ENCODE results near the gene CYP27B1. TPM values are rescaled to one million over a fixed set of nuclear protein-coding genes. Genes with fewer than 3 reads are reported as not detected.
A peak's percentile ranks its signal among the peaks of the same experiment; 100 is the strongest.

CYP27B1 gene
- total RNA-seq, 1 donor, result 1.3 TPM

GRCh38 chr12:57763881-57764661 lies 2.8 kb downstream of the CYP27B1 start:
- Histone ChIP-seq H3K9me3 (ENCODE audit: low read depth, low read length) (no peaks in the 10 kb centered on the region), H3K4me1 (ENCODE audit: insufficient read depth, low read length) (peaks cover 28% of the 10 kb centered on the region), H3K27me3 (ENCODE audit: insufficient read depth, low read length) (peaks cover 39% of the 10 kb centered on the region), H3K4me3 (ENCODE audit: low read length) (no peak overlapping the region)

DNA sequence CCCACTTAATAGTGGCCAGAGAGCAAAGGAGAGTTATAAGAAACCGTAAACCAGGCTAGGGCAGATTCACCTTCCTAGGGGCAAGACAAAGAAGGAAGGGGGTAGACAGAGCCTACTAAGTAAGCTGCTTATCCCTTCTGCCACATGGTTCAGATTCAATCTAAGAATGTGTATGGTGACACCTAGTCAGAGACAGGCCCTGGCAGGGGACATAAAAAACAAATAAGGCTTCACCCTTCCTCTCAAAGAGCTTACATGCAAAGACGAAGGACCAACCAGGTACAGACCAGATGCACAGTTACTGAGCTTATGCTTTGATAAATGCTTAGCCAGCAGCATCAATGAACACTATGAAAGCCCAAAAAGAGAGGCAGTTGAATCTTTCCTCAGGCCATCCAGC lies 4.4 kb downstream of the CYP27B1 start:
- peaks cover 37% of the 10 kb centered on the region for H3K27me3 ChIP-seq (ENCODE audit: insufficient read depth, low read length)
- H3K4me1 ChIP-seq (ENCODE audit: insufficient read depth, low read length), result peaks cover 28% of the 10 kb centered on the region
- no peak overlapping the region for H3K4me3 ChIP-seq (ENCODE audit: low read length)
- no peaks in the 10 kb centered on the region for H3K9me3 ChIP-seq (ENCODE audit: low read depth, low read length)

DNA sequence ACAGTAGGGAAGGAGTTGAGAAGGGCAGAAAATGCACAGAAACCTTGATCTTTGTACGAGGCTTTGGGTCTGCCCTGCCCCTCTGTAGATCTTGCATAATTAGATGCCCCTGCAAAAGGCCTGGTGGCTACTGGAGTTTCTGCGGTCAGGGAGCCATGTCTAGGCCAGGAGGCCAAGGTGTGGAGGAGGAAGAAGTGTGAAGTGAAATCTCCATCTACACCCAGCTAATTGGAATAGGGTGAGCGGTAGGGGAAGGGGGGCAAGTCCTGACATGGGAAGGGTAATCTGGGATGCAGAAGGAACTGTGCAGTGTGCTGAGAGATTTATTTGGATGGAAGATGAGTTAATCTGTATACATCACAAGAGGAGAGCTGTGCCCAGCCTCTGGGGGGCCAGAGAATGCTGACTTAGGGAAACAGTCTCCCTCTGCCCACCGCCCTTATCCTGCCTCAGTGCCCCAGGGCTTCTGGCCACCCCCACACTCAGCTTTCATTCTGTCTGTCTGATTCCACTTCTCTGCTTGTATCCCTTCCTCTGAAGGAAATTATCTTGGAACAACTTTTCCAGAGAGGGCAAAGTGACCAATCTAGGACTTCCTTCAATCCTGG lies 5.4 kb downstream of the CYP27B1 start:
- Histone ChIP-seq H3K4me3 (ENCODE audit: low read length) (no peak overlapping the region), H3K27me3 (ENCODE audit: insufficient read depth, low read length) (peaks cover 27% of the 10 kb centered on the region), H3K4me1 (ENCODE audit: insufficient read depth, low read length) (peaks cover 32% of the 10 kb centered on the region)

GRCh38 chr12:57760347-57760982 lies 6.4 kb downstream of the CYP27B1 start:
- H3K4me3 ChIP-seq (ENCODE audit: low read length), result no peak overlapping the region
- peaks cover 17% of the 10 kb centered on the region for H3K27me3 ChIP-seq (ENCODE audit: insufficient read depth, low read length)
- H3K4me1 ChIP-seq (ENCODE audit: insufficient read depth, low read length), result peaks cover 31% of the 10 kb centered on the region
- no peaks in the 10 kb centered on the region for H3K9me3 ChIP-seq (ENCODE audit: low read depth, low read length)

More for the DNA sequence above, 5.4 kb downstream of the CYP27B1 start:
- H3K9me3 ChIP-seq (ENCODE audit: low read depth, low read length), result no peaks in the 10 kb centered on the region

GRCh38 chr12:57759360-57759980 lies 7.4 kb downstream of the CYP27B1 start:
- peaks cover 7% of the 10 kb centered on the region for H3K27me3 ChIP-seq (ENCODE audit: insufficient read depth, low read length)
- peaks cover 23% of the 10 kb centered on the region for H3K4me1 ChIP-seq (ENCODE audit: insufficient read depth, low read length)
- H3K4me3 ChIP-seq (ENCODE audit: low read length), result no peak overlapping the region
- no peaks in the 10 kb centered on the region for H3K9me3 ChIP-seq (ENCODE audit: low read depth, low read length)

DNA sequence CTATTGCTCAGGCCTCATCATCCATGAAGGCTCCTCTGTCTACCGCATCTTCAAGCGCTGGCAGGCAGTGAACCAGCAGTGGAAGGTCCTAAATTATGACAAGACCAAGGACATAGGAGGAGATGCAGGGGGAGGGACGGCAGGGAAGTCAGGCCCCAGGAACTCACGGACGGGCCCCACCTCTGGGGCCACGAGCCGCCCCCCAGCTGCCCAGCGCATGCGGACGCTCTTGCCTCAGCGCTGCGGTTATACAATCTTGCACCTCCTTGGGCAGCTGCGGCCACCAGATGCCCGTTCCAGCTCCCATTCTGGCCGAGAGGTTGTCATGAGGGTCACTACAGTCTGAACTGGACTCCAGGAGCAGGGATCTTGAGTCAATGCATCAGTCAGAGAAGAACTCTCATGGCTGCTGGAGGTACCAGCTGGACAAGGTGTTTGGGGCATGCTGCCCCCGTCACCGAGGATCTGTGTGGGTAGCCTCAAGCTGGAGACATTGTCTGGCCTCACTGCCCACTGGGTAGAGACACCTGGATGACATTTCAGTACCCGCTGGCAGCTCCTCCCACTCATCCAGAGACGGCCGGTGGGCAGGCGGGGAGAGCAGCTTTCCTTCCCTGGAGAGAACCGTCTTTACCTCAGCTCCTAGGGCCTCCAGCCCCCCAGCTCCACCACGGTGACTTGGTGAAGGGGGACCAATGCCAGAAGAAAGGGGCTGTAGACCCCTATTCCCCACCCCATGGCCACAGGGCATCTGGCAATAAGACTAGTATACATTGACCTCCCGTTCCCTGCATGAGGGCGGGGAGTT lies 8.1 kb downstream of the CYP27B1 start:
- Histone ChIP-seq H3K4me3 (ENCODE audit: low read length) (no peak overlapping the region), H3K27me3 (ENCODE audit: insufficient read depth, low read length) (no peaks in the 10 kb centered on the region), H3K4me1 (ENCODE audit: insufficient read depth, low read length) (peaks cover 28% of the 10 kb centered on the region), H3K9me3 (ENCODE audit: low read depth, low read length) (no peaks in the 10 kb centered on the region)

- H3K9me3 ChIP-seq (ENCODE audit: low read depth, low read length), result no peaks in the 10 kb centered on the region
- peaks cover 36% of the 10 kb centered on the region for H3K4me1 ChIP-seq (ENCODE audit: insufficient read depth, low read length)
- H3K27me3 ChIP-seq (ENCODE audit: insufficient read depth, low read length), result no peaks in the 10 kb centered on the region
- no peak overlapping the region for H3K4me3 ChIP-seq (ENCODE audit: low read length)
Measured at GRCh38 chr12:57757771-57758170, 9.1 kb downstream of the CYP27B1 start.

GRCh38 chr12:57756406-57757341 lies 10.2 kb downstream of the CYP27B1 start:
- no peaks in the 10 kb centered on the region for H3K27me3 ChIP-seq (ENCODE audit: insufficient read depth, low read length)
- H3K9me3 ChIP-seq (ENCODE audit: low read depth, low read length), result no peaks in the 10 kb centered on the region
- peaks cover 45% of the 10 kb centered on the region for H3K4me1 ChIP-seq (ENCODE audit: insufficient read depth, low read length)
- H3K4me3 ChIP-seq (ENCODE audit: low read length), result peak overlapping the region; percentile 49

DNA sequence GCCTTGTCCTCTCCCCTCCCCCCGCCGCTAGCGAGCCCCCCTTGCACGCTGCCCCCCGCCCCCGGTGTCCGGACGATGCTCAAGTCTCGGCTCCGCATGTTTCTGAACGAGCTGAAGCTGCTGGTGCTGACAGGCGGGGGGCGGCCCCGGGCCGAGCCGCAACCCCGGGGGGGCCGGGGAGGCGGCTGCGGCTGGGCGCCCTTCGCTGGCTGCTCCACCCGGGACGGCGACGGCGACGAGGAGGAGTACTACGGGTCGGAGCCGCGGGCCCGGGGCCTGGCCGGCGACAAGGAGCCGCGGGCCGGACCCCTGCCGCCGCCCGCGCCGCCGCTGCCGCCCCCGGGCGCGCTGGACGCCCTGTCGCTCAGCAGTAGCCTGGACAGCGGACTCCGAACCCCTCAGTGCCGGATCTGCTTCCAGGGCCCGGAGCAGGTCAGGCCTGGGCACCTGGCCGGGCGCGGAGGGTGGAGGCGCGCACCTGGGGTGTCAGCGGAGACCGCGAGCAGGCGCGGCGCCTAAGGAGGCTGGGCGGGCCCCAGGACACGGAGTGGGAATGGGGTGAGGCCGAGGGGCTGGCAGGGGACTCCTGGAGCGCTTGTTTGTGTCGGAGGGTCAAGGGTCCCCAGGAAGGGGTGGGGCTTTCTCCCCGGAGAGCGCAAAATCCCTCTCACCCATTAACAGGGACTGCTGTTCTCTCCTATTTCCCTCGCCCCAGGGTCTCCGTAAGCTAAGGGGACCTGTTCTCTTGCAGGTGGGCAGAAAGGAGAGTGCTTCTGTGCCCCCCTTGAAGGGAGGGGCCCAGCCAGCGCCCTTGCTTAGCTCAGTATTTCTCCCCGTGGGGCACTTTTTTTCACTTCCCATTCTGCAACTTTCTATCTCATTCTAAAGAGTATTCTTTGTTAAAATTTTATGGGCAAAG lies 11.2 kb downstream of the CYP27B1 start:
- Histone ChIP-seq H3K4me1 (ENCODE audit: insufficient read depth, low read length) (peaks cover 55% of the 10 kb centered on the region), H3K27me3 (ENCODE audit: insufficient read depth, low read length) (no peaks in the 10 kb centered on the region), H3K9me3 (ENCODE audit: low read depth, low read length) (no peaks in the 10 kb centered on the region), H3K4me3 (ENCODE audit: low read length) (peak overlapping the region; percentile 49)

GRCh38 chr12:57755194-57755453 lies 11.8 kb downstream of the CYP27B1 start:
- H3K27me3 ChIP-seq (ENCODE audit: insufficient read depth, low read length), result no peaks in the 10 kb centered on the region
- H3K4me1 ChIP-seq (ENCODE audit: insufficient read depth, low read length), result peaks cover 57% of the 10 kb centered on the region
- H3K9me3 ChIP-seq (ENCODE audit: low read depth, low read length), result no peaks in the 10 kb centered on the region
- peak overlapping the region; percentile 14 for H3K4me3 ChIP-seq (ENCODE audit: low read length)

DNA sequence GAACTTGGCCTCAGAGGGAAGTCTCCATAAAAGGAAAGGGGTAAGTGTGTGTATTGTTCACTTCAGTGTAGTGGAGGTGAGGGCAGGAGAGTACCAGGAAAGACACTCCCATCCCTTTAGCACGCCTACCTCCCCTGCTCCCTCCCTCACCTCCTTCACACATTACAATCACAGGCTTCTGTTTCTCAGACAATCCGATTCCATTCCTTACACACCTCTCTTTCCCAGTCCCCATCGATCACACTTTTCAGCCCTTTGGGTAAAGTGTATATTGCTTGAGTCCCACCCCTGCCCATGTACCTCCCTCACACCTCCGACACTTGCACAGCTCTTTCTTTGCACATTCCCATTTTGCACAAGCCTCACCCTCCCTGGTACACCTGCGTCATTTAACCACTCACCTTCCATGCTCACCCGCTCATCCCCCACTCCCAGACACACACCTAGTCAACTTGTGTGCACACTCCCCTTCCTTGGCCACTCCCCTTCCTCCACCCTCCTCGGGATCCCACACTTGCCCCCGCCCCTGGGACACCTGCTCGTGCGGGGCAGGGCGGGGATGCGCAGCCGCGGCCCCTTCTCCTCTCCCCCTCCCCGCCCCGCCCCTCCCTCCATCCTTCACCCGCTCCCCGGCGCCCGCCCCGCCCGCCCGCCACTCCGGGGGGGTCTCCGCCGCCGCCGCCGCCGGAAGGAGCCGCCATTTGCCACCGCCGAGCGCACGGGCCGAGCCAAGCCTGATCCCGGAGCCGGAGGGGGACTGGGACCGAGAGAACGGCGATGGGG lies 12.3 kb downstream of the CYP27B1 start, which contains the start of gene MARCHF9:
TSS of gene MARCHF9 (plus strand) at position 693 of the 783 bp plus-strand sequence. CDS start 426 bp downstream, outside the sequence.
- H3K9me3 ChIP-seq (ENCODE audit: low read depth, low read length), result no peaks in the 10 kb centered on the region
- peaks cover 57% of the 10 kb centered on the region for H3K4me1 ChIP-seq (ENCODE audit: insufficient read depth, low read length)
- peak within 1 kb of the TSS; percentile 49 for H3K4me3 ChIP-seq (ENCODE audit: low read length)
- no peaks in the 10 kb centered on the region for H3K27me3 ChIP-seq (ENCODE audit: insufficient read depth, low read length)

- Histone ChIP-seq H3K27me3 (ENCODE audit: insufficient read depth, low read length) (no peaks in the 10 kb centered on the region), H3K4me3 (ENCODE audit: low read length) (no peak overlapping the region), H3K4me1 (ENCODE audit: insufficient read depth, low read length) (peaks cover 57% of the 10 kb centered on the region), H3K9me3 (ENCODE audit: low read depth, low read length) (no peaks in the 10 kb centered on the region)
Measured at GRCh38 chr12:57753756-57754337, 13.0 kb downstream of the CYP27B1 start.

Data from mononuclear cell (primary cell).